ENCODE data around the gene KPNA4.

GRCh38 chr3:160458151-160458550, 107.2 kb downstream of the KPNA4 start:
- TF ChIP-seq POLR2AphosphoS2 (conservative IDR thresholded peaks at IDR 0.05; ENCODE audit: low read length) (no peak), MAX (IDR thresholded peaks at IDR 0.05) (no peak), PHF8 (IDR thresholded peaks at IDR 0.05; ENCODE audit: borderline replicate concordance, low read depth) (no peak), FOSL2 (IDR thresholded peaks at IDR 0.05) (no peak), FOSL2 (CRISPR knock-in tag; IDR thresholded peaks at IDR 0.05) (no peak), RAD21 (conservative IDR thresholded peaks at IDR 0.05 in 1 of 2, IDR thresholded peaks at IDR 0.05 in 1 of 2) (no peak)
